GM19099 (cell line): ENCODE results near the gene ABAT.

Source experiments
- POLR2A ChIP-seq: IDR thresholded peaks from 3 replicates; pipeline ENCODE4 v1.6.1; 2011; ENCODE audit warnings: low read depth; ENCODE audit not compliant: insufficient read length; ENCODE audit errors: extremely low read depth

ABAT gene

DNA sequence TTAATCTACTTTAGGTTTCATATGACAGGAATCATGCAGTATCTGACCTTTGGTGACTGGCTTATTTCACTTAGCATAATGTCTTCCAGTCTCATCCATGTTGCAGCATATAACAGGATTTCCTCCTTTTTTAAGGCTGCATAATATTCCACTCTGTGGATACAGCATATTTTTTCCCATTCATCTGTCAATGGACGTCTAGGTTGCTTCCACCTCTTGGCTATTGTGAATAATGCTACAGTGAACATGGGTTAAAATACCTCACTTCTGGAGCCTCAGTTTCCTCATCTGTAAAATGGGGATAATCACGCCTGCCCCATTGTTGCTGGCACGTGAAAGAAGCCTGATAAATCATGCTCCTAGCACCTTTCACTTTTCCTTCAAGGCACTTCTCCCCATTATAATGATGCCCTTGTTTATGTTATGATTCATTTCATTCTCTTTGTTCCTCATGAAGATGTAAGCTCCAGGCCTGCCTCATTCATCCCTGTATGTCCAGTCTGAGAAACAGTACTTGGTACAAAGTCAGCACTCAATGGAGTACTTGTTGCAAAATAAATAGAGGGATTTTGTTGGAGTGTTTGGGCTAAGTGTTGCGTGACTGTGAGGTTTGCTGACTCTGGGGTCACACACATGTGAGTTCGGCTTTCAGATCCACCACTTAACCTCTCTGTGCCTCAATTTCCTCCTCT is 59.6 kb downstream of the ABAT start:
- TF ChIP-seq POLR2A: no peak

DNA sequence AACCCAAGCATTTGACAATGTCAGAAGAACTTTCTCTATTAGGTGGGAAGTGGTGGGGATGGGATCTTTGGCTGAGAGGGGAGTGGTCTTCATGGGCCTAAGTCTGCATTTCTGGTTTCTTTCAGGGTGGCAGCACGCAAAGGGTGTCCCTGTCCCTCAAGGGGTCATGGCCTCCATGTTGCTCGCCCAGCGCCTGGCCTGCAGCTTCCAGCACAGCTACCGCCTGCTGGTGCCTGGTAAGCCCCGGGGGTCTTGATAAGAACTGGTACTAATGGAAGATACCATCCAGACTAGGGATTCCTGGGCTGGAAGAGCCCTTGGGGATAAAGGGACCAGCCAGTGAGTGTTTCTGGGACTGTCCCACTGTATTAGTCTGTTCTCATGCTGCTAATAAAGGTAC is 61.2 kb downstream of the ABAT start:
- TF ChIP-seq POLR2A: no peak

- TF ChIP-seq POLR2A: no peak
Measured at GRCh38 chr16:8736123-8736668, 61.8 kb downstream of the ABAT start.

DNA sequence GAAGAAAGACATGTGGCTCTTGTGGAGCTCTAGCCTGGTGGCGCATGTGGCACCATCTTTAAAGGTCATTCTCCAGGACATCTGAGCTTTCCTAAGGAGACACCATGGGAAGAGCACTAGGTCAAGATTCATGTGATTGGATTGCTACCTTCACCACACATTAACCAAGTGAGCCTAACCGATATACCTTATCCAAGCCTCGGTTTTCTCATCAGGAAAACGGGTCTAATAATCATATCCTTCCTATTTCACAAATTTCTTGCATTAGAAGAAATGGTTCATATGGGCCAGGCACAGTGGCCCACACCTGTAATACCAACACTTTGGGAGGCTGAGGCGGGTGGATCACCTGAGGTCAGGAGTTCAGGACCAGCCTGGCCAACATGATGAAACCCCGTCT is 64.7 kb downstream of the ABAT start:
- no peak for TF ChIP-seq POLR2A

DNA sequence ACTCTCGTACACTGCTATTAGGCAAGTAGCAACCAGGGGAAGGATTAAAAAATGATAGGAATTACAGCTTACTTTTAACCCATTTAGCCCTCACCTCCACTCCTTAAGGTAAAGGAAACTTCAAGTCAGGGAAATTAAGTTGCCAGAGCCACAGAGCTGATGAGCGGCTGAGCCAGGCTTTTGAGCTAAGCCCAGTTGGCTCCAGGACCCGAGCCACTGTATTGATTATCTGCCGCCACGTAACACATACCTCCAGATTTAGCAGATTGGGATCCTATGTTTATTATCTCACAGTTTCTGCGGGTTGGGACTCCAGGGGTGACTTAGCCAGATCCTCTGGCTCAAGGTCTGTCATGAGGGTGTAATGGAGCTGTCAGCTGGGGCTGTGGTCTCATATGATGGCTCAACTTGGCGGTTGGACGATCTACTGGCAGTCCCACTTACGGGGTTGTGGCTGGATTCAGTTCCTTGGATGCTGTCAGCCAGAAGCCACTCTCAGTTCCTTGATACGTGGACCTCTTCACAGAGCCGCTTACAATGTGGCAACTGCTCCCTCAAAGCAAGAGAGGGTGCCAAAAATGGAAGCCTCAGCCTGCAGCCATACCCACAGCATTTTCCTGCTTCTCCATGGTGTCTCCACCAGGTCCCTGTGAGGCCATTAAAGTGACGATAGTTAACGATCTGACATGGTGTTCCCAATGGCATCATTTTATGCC is 65.7 kb downstream of the ABAT start:
- no peak for TF ChIP-seq POLR2A

DNA sequence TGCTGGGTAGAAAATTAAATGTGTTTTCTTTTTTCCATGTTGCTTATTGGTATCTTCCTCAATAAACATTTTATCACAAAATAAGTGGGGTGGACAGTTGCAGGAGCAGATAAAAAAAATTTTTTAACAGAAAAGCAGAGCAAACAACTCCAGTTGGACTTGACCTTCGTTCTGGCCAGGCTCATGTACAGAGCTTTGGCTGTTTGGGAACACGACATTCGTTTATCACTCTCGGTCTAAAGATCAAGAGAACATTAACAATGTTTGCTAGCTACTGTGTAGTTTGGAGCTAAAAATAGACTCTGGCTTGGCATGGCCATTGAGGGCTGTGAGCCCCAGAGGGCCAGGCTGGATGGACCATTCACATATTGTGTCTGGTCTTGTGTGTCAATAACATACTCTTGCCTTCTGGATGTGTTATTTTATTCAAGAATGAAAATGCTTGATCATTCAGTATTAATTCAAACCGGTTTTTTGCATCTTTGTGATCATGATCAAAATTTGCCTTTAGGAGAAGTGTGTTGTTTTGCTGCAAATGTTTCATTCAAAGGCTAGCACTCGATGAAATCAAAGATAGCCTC is 66.4 kb downstream of the ABAT start:
- TF ChIP-seq POLR2A: no peak

- no peak for TF ChIP-seq POLR2A
Measured at GRCh38 chr16:8741636-8742035, 67.2 kb downstream of the ABAT start.

DNA sequence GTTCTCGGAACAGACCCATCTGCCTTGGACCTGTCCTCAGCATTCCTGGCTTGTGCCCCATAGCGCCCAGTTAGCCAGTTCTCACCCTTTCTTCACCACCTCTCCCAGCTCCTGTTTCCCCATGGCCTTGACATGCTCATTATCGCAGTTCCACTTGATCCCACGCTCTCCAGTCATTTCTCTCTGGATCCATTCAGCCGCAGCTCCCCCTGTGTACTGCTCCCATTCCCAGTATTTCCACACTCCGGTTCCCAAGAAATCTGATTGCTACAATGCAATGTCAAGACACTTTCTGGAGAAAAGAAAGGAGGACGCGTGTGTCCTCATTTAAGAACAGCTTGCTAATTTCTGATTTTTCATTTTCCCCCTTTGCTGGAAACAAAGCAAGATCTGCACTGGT is 67.7 kb downstream of the ABAT start:
- TF ChIP-seq POLR2A: no peak

DNA sequence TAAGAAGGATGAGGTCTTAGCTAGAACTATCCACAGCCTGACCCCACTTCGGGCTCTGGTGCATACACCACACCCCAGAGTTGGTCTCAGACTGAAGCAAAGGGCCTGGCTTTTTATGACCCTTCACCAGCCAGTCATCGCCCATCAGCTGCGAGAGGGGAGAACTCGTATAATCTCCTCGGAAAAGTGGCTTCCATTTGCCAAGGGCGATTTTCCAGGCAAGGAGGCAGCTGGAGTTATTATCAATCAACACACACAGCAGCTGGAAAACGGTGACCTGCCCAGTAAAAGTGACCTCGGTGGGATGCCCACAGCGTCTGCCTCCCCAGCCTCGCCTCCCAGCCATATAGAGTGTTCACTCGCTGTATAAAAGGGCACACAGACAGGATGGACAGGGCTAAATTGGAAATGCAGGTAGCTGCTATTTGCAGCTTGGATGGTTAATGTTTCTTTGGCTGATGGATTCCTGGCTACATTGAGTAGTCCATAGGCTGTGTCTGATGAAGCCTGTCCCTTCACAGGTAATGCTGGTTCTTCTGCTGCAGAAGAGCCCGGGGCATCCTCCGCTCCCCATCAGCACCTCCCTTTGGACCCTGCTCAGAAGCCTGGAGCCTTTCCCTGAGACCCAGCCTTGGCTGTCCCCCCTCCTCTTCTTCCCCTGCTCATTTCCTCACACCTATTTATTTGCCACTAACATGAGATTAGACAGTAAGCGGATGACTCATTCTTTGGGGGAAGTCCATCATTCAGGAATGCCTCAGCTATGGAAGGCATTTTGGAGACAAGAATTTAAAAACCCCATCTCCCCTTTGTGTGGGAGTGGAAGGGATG is 77.3 kb downstream of the ABAT start:
- TF ChIP-seq POLR2A: no peak

DNA sequence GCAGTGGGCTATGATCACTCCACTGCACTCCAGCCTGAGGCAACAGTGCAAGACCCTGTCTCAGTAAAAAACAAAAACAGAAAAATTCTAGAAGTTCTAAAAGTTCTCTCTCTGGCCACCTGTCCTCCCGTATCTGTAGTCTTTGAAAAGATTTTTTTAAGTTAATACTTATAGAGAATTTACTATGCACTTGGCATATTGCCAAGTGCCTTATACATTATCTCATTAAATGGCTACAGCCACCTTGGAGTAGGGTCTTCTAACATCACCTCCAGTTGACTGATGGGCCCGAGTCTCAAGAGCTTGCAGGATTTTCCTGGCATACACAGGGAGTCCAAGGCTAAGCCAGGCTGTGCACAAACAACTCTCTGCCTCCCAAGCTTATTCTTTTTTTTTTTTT is 78.3 kb downstream of the ABAT start:
- no peak for TF ChIP-seq POLR2A

GRCh38 chr16:8753416-8754054 is 79.1 kb downstream of the ABAT start:
- TF ChIP-seq POLR2A: no peak

DNA sequence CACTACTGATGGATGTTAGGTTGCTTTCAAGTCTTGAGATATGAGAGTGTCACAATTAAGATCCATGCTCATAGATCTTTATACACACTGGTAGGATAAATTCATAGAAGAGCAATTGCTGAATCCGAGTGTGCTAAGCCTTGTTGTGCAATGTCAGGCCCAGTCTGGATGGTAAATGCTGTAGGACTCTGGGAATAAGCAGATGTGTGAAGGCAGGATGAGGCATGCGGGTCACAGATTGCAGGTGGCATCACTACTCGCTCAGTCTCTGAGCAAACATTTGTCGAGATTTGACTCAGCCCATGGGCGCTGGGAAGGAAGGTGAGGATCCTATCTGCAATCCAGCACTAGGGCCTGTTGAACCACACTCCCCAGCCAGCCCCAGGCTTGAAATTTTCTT is 82.3 kb downstream of the ABAT start:
- no peak for TF ChIP-seq POLR2A

DNA sequence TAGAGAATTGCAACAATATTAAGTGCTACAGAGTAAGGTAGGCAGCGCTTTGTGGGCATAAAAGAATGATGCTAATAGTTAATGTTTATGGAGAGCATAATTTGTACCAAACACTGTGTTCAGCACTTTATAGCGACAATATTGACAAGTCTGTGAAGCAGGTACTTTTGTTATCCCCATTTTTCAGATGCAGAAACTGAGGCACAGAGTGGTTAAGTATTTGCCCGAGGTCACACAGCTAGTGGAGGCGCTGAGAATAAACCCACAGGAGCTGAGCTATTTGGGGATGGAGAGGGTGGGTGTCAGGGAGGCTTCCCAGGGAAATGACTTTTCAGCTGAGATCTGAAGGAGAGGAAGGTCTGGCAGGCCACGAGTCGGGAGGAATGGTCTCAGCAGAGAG is 83.6 kb downstream of the ABAT start:
- TF ChIP-seq POLR2A: no peak

GRCh38 chr16:8760021-8760420 is 85.6 kb downstream of the ABAT start:
- no peak for TF ChIP-seq POLR2A

DNA sequence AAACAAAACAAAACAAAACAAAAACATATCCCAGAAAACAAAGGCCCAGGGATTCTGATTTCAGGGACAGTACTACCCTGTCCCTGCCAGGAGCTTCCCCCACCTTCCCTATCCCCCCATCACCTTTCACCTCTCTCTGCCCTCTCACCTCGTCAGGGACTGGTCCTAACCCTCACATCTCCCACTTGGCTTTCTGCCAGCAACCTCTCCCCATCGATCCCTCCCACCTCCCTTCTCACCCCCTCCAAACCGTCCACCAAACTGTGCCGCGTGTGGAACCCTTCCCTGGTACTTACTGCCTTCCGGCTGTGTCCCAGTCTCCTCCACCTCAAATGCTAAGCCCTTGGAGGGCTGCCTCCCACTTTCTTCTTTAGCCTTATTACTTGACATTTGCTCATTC is 86.7 kb downstream of the ABAT start:
- TF ChIP-seq POLR2A: no peak
